GM12878 (cell line): ENCODE measurements around the gene GSKIP. TPM values are rescaled to one million over a fixed set of nuclear protein-coding genes. Genes with fewer than 3 reads are reported as not detected.

ENCODE experiments used
- ATAC-seq: fragments of 200-7000 bp; cut with Tn5 transposase; 3 replicates; pipeline ENCODE4 v1.9.1; 2020; ENCODE audit warnings: mild to moderate bottlenecking, moderate library complexity
- BruUV-seq: library from RNA; stranded (reverse); fragments of 400-500 nt; replicated peaks from 2 replicates; lab custom pipeline; 2021; lab: Mats Ljungman, UMichigan
- CTCF ChIA-PET: fragments of 300-600 bp; sonication (Branson Sonifier 250); formaldehyde crosslinking; extraction: SDS; loops from one replicate; lab custom pipeline; 2021; ENCODE audit warnings: inconsistent platforms; lab: Yijun Ruan, JAX
- POLR2A ChIA-PET: fragments of 350-600 bp; formaldehyde crosslinking; extraction: SDS; loops from one replicate; lab custom pipeline; 2021; ENCODE audit warnings: inconsistent platforms; lab: Charles Lee
- RAD21 ChIA-PET: fragments of 300-600 bp; sonication (Branson Sonifier 250); formaldehyde crosslinking; loops from one replicate; lab custom pipeline; 2023; ENCODE audit warnings: antibody characterized with exemption; ENCODE audit not compliant: unreplicated experiment; lab: Charles Lee
- SMC1A ChIA-PET: fragments of 300-600 bp; sonication (Branson Sonifier 250); formaldehyde crosslinking; loops from one replicate; lab custom pipeline; 2023; ENCODE audit not compliant: unreplicated experiment, uncharacterized antibody; lab: Charles Lee
- DNase-seq: peaks from one replicate; pipeline ENCODE4 v3.0.0-alpha.2; 2011; ENCODE audit warnings: low read depth, low spot score
- FAIRE-seq: peaks from 3 replicates; lab custom pipeline; 2011; peaks lifted over from hg19 to GRCh38; lab: Jason Lieb, UNC
- H2AFZ ChIP-seq: 2 replicates; pipeline ENCODE4 v1.6.0; 2011; ENCODE audit warnings: low read depth, low read length, control low read depth; ENCODE audit not compliant: control insufficient read depth
- H3K27ac ChIP-seq: 2 replicates; pipeline ENCODE4 v1.5.1; 2011; ENCODE audit warnings: control low read depth; ENCODE audit not compliant: control insufficient read depth, insufficient read depth
- H3K27me3 ChIP-seq, 2 experiments: replicated peaks in 1 of 2; 2 replicates each; pipeline versions ENCODE4 v1.6.0 to v1.6.1; 2011; ENCODE audit warnings: low read length in 1 of 2; ENCODE audit not compliant: control insufficient read depth in 2 of 2, insufficient read depth in 2 of 2
- H3K36me3 ChIP-seq, 2 experiments: 2 replicates each; pipeline ENCODE4 v1.5.1; 2011; ENCODE audit warnings: low read length in 1 of 2; ENCODE audit not compliant: control insufficient read depth in 2 of 2, insufficient read depth in 2 of 2
- H3K4me1 ChIP-seq: 2 replicates; pipeline ENCODE4 v1.6.1; 2011; ENCODE audit warnings: mild to moderate bottlenecking, low read length, moderate library complexity, mixed read lengths; ENCODE audit not compliant: control insufficient read depth, insufficient read depth
- H3K4me2 ChIP-seq: 2 replicates; pipeline ENCODE4 v1.6.0; 2011; ENCODE audit warnings: control low read depth; ENCODE audit not compliant: control insufficient read depth, insufficient read depth
- H3K4me3 ChIP-seq: fragments of 200-600 bp; sonication (generic); 2 replicates; pipeline ENCODE4 v1.5.1; 2016
- H3K79me2 ChIP-seq: 2 replicates; pipeline ENCODE4 v1.6.0; 2011; ENCODE audit warnings: low read length; ENCODE audit not compliant: control insufficient read depth, insufficient read depth
- H3K9ac ChIP-seq: 2 replicates; pipeline ENCODE4 v1.8.0; 2011; ENCODE audit warnings: low read length, control low read depth, mixed read lengths; ENCODE audit not compliant: control insufficient read depth, insufficient read depth
- H3K9me3 ChIP-seq: replicated peaks from 3 replicates; pipeline ENCODE4 v1.5.1; 2011; ENCODE audit warnings: mild to moderate bottlenecking, low read length; ENCODE audit not compliant: control insufficient read depth, insufficient read depth
- H4K20me1 ChIP-seq: 2 replicates; pipeline ENCODE4 v1.6.0; 2011; ENCODE audit not compliant: control insufficient read depth, insufficient read depth
- ATF7 ChIP-seq: fragments of 450-650 bp; IDR thresholded peaks from 2 replicates; pipeline ENCODE4 v1.6.1; 2016; ENCODE audit warnings: low read depth, mild to moderate bottlenecking
- EGR1 ChIP-seq, 2 experiments: IDR thresholded peaks; 1 replicate in 1 of 2; 2 replicates in 1 of 2; pipeline ENCODE4 v1.6.1; 2011 to 2012; ENCODE audit warnings: low read depth in 2 of 2, low read length in 2 of 2, borderline replicate concordance in 1 of 2, mild to moderate bottlenecking in 1 of 2, moderate library complexity in 1 of 2
- FOXK2 ChIP-seq: fragments of 450-650 bp; IDR thresholded peaks from 2 replicates; pipeline ENCODE4 v1.6.1; 2017; ENCODE audit warnings: mild to moderate bottlenecking, moderate library complexity
- GATAD2B ChIP-seq: fragments of 450-650 bp; conservative IDR thresholded peaks from 2 replicates; pipeline ENCODE4 v1.6.1; 2017; ENCODE audit warnings: low read depth, mild to moderate bottlenecking, moderate library complexity
- IKZF1 ChIP-seq: fragments of 450-650 bp; conservative IDR thresholded peaks from 2 replicates; pipeline ENCODE4 v1.6.1; 2017; ENCODE audit warnings: antibody characterized with exemption, mild to moderate bottlenecking
- KAT2A ChIP-seq: conservative IDR thresholded peaks from 2 replicates; pipeline ENCODE4 v1.6.1; 2011; ENCODE audit warnings: low read depth, low read length; ENCODE audit not compliant: control insufficient read depth
- MTA3 ChIP-seq: IDR thresholded peaks from 2 replicates; pipeline ENCODE4 v1.6.1; 2012; ENCODE audit warnings: low read length, inconsistent platforms, borderline replicate concordance
- NRF1 ChIP-seq: conservative IDR thresholded peaks from 2 replicates; pipeline ENCODE4 v1.6.1; 2011; ENCODE audit warnings: mild to moderate bottlenecking, low read depth, low read length, improper control_type of control experiment
- ZBTB4 ChIP-seq: fragments of 450-650 bp; formaldehyde crosslinking; IDR thresholded peaks from 2 replicates; pipeline ENCODE4 v1.4.0; 2022; ENCODE audit warnings: mild to moderate bottlenecking, moderate library complexity
- WGBS: methylation state at CpG from one replicate; pipeline ENCODE4 v1.1.6; 2016; ENCODE audit warnings: low lambda C conversion rate; ENCODE audit not compliant: insufficient replicate concordance, insufficient coverage; ENCODE audit errors: missing lambda C conversion rate; 5-methylcytosine and 5-hydroxymethylcytosine counted together
- in situ Hi-C: fragments of 300-500 bp; cut with MboI; formaldehyde crosslinking; loops from 9 replicates; pipeline ENCODE4 v1.14.3; 2018; ENCODE audit warnings: mixed read lengths
- intact Hi-C: fragments of 100-400 bp; cut with micrococcal nuclease; formaldehyde crosslinking; loops from one replicate; pipeline ENCODE4 v1.14.2; 2022; ENCODE audit not compliant: unreplicated experiment
- polyA plus RNA-seq, 11 experiments: library from polyadenylated mRNA; depleted of rRNA in 4 of 11; unstranded in 6 of 11; stranded (reverse) in 5 of 11; fragments of >200 nt; fragmentation: Nextera tagmentation in 4 of 11; fragmentation: Illumina TruSeq in 1 of 11; extraction: Ambion mirVana in 4 of 11; extraction: Trizol in 1 of 11; gene quantifications; 1 replicate in 1 of 11; 2 replicates in 10 of 11; pipeline versions ENCODE4 v1.2.1 to v1.2.3, GENCODE V29; 2011 to 2016; ENCODE audit warnings: inconsistent platforms in 2 of 11, missing spikeins in 2 of 11, low read depth in 1 of 11
- total RNA-seq, 4 experiments: library from RNA; depleted of rRNA in 3 of 4; stranded (reverse); fragments of >200 nt in 3 of 4; fragmentation: Illumina TruSeq in 1 of 4; extraction: Trizol in 1 of 4; gene quantifications; 2 replicates each; pipeline versions ENCODE4 v1.2.1 to v1.2.3, GENCODE V29; 2013 to 2021
- TF ChIP-seq, protein P1 (sequence below): IDR thresholded peaks from 2 replicates; pipeline ENCODE4 v1.6.1; 2012; ENCODE audit warnings: low read depth, low read length, improper control_type of control experiment

GSKIP gene
- total and polyA plus RNA-seq, 10 of the 15 experiments (the other 5 are each of a cell fraction or from before 2014, with no cell fraction given): 15.4 to 75.2 (median 26.1) TPM

DNA sequence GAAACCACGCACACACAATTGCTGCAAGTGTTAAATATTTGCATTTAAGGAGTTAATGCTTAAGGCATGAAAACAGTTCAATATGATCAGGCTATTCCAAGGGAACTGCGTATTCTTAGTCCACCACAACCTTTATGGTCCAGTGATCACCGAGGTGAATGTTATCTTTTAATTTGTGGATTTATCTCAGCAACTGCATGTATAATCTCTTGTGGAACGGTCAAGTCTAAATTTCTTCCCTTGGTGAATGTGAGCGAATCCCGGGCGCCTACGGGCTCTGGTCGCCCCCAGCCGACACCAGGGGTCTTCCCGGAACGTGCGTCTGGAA lies 27.6 kb downstream of the GSKIP start:
- no peak for DNase-seq
- H3K27me3 ChIP-seq: no peaks in the 10 kb centered on the region
- H3K4me1 ChIP-seq: no peaks in the 10 kb centered on the region
- RAD21 ChIA-PET: no interaction called here
- no peak for ATAC-seq
- SMC1A ChIA-PET: interaction anchor here (0.9 to 1.1 kb wide), 2 partner anchors 10 to 11 kb away, joined by 3 read pairs; no protein-coding TSS in a partner anchor
- H3K4me2 ChIP-seq: peak overlapping the region; percentile 97
- intact Hi-C loops: loop anchor here (1.0 to 5.0 kb wide), 3 partner anchors 28 to 111 kb away; partner anchors contain the start of genes ATG2B, GSKIP and PAPOLA
- POLR2A ChIA-PET: interaction anchor here (0.8 kb wide), 1 partner anchor 11 kb away, joined by 3 read pairs; no protein-coding TSS in a partner anchor
- in situ Hi-C loops: no loop called here
- H3K36me3 ChIP-seq: no peaks in the 10 kb centered on the region
- no peaks in the 10 kb centered on the region for H3K9me3 ChIP-seq
- H3K9ac ChIP-seq: peak overlapping the region; percentile 74
- WGBS: 9% methylated on average over 13 of the region's 13 CpGs
- peak overlapping the region; percentile 76 for H3K4me3 ChIP-seq
- H3K27ac ChIP-seq: no peak overlapping the region
- H2AFZ ChIP-seq: peak overlapping the region; percentile 93
- no TSS peak for BruUV-seq
- H4K20me1 ChIP-seq: no peaks in the 10 kb centered on the region
- CTCF ChIA-PET: interaction anchor here (1.0 kb wide), 1 partner anchor 28 kb away, joined by 4 read pairs; no protein-coding TSS in a partner anchor
- no peak for TF ChIP-seq FOXK2
- TF ChIP-seq, protein P1, sequence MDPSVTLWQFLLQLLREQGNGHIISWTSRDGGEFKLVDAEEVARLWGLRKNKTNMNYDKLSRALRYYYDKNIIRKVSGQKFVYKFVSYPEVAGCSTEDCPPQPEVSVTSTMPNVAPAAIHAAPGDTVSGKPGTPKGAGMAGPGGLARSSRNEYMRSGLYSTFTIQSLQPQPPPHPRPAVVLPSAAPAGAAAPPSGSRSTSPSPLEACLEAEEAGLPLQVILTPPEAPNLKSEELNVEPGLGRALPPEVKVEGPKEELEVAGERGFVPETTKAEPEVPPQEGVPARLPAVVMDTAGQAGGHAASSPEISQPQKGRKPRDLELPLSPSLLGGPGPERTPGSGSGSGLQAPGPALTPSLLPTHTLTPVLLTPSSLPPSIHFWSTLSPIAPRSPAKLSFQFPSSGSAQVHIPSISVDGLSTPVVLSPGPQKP: 0 out of 2 replicates have a peak, but pooled peaks have one; percentile 22
- FAIRE-seq: no peak
- no peaks in the 10 kb centered on the region for H3K79me2 ChIP-seq

GRCh38 chr14:96391293-96392118 lies 28.2 kb downstream of the GSKIP start:
- H3K27ac ChIP-seq: peak overlapping the region; percentile 16; the same call in 1 of the 2 replicates
- ChIA-PET SMC1A (interaction anchor here (0.9 to 1.1 kb wide), 2 partner anchors 10 to 11 kb away, joined by 3 read pairs; no protein-coding TSS in a partner anchor), CTCF (interaction anchor here (1.4 kb wide), 1 partner anchor 11 kb away, joined by 3 read pairs; no protein-coding TSS in a partner anchor), POLR2A (interaction anchor here (0.8 kb wide), 1 partner anchor 11 kb away, joined by 3 read pairs; no protein-coding TSS in a partner anchor), RAD21 (no interaction called here)
- no TSS peak for BruUV-seq
- intact Hi-C loops: loop anchor here (1.0 to 5.0 kb wide), 3 partner anchors 28 to 111 kb away; partner anchors contain the start of genes ATG2B, GSKIP and PAPOLA
- in situ Hi-C loops: no loop called here
- WGBS: 2% methylated on average over 43 of the region's 79 CpGs
- H3K36me3 ChIP-seq: no peaks in the 10 kb centered on the region
- no peaks in the 10 kb centered on the region for H3K9me3 ChIP-seq
- FAIRE-seq (no peak), ATAC-seq (peak; percentile 98), DNase-seq (peak; percentile 69)
- H3K4me1 ChIP-seq: no peaks in the 10 kb centered on the region
- peak overlapping the region; percentile 96 for H3K4me3 ChIP-seq
- peak overlapping the region; percentile 97 for H3K4me2 ChIP-seq
- H4K20me1 ChIP-seq: no peaks in the 10 kb centered on the region
- no peaks in the 10 kb centered on the region for H3K27me3 ChIP-seq
- peak overlapping the region; percentile 74 for H3K9ac ChIP-seq
- H3K79me2 ChIP-seq: no peaks in the 10 kb centered on the region
- peak overlapping the region; percentile 93 for H2AFZ ChIP-seq
- 0 out of 2 replicates have a peak, but pooled peaks have one; percentile 12 for TF ChIP-seq ATF7
- TF ChIP-seq KAT2A: no peak
- no peak for TF ChIP-seq ZBTB4 (CRISPR knock-in tag)
- TF ChIP-seq EGR1 (IDR thresholded peaks at IDR 0.05; ENCODE audit: borderline replicate concordance in 1 of 2, low read depth in 2 of 2, low read length in 2 of 2): 0 out of 3 replicates have a peak, but pooled peaks of 1 of the 2 experiments have one; percentile 26
- peak; percentile 69; the same call in 1 of the 2 replicates for TF ChIP-seq GATAD2B
- no peak for TF ChIP-seq MTA3
- 0 out of 2 replicates have a peak, but pooled peaks have one; percentile 11 for TF ChIP-seq NRF1
- TF ChIP-seq IKZF1: peak; percentile 67; the same call in 1 of the 2 replicates
